Thyroid gland (tissue), 4 donors: Measurements from ENCODE around the gene KCTD2. TPM values are rescaled to one million over a fixed set of nuclear protein-coding genes. Genes with fewer than 3 reads are reported as not detected.
A peak's percentile ranks its signal among the peaks of the same experiment; 100 is the strongest.

Experiments
- DNase-seq, 2 donors: peaks; one replicate each; pipeline ENCODE4 v3.0.0-alpha.2; 2019
- H3K27ac ChIP-seq, 3 donors: fragments of 200-600 bp; sonication (generic); 1 replicate in 2 of 3; 2 replicates in 1 of 3; pipeline ENCODE4 v1.5.1; 2016 to 2019; ENCODE audit warnings: mild to moderate bottlenecking in 1 of 3, moderate library complexity in 1 of 3
- H3K27me3 ChIP-seq: fragments of 200-600 bp; sonication (generic); one replicate; pipeline ENCODE4 v1.5.1; 2019
- H3K36me3 ChIP-seq, 2 donors: fragments of 200-600 bp; sonication (generic); one replicate each; pipeline ENCODE4 v1.5.1; 2016 to 2019
- H3K4me1 ChIP-seq, 2 donors: fragments of 200-600 bp; sonication (generic); one replicate each; pipeline ENCODE4 v1.5.1; 2017 to 2019
- H3K4me3 ChIP-seq, 3 donors: fragments of 200-600 bp; sonication (generic); replicated peaks in 1 of 3; 1 replicate in 2 of 3; 2 replicates in 1 of 3; pipeline ENCODE4 v1.5.1; 2016; ENCODE audit warnings: mild to moderate bottlenecking in 1 of 3
- H3K9me3 ChIP-seq: fragments of 200-600 bp; sonication (generic); one replicate; pipeline ENCODE4 v1.5.1; 2017
- POLR2A ChIP-seq, 2 donors: fragments of 450-650 bp; IDR thresholded peaks; one replicate each; pipeline ENCODE4 v1.6.1; 2017; ENCODE audit warnings: antibody characterized with exemption in 2 of 2, mild to moderate bottlenecking in 2 of 2, moderate library complexity in 1 of 2
- WGBS, 2 donors: methylation state at CpG; one replicate each; pipeline ENCODE4 v1.1.5; 2017; 5-methylcytosine and 5-hydroxymethylcytosine counted together
- intact Hi-C: fragments of 100-400 bp; cut with DNase I; formaldehyde crosslinking; loops from one replicate; pipeline ENCODE4 v1.15.1; 2023
- total RNA-seq, 4 donors: library from RNA; depleted of rRNA; stranded (reverse); fragments of >200 nt; gene quantifications; one replicate each; pipeline ENCODE4 v1.2.3, GENCODE V29; 2016
- TF ChIP-seq, protein P1 (sequence below), 6 experiments: fragments of 200-600 bp in 3 of 6; fragments of 450-650 bp in 3 of 6; sonication (generic) in 3 of 6; IDR thresholded peaks; one replicate each; pipeline ENCODE4 v1.5.1; 2016 to 2019; ENCODE audit warnings: antibody characterized with exemption in 6 of 6, mild to moderate bottlenecking in 2 of 6, inconsistent platforms in 1 of 6, moderate library complexity in 1 of 6

Gene KCTD2
- total RNA-seq, 4 donors from 2014 or later: 33.6 to 48.6 (median 41.7) TPM

DNA sequence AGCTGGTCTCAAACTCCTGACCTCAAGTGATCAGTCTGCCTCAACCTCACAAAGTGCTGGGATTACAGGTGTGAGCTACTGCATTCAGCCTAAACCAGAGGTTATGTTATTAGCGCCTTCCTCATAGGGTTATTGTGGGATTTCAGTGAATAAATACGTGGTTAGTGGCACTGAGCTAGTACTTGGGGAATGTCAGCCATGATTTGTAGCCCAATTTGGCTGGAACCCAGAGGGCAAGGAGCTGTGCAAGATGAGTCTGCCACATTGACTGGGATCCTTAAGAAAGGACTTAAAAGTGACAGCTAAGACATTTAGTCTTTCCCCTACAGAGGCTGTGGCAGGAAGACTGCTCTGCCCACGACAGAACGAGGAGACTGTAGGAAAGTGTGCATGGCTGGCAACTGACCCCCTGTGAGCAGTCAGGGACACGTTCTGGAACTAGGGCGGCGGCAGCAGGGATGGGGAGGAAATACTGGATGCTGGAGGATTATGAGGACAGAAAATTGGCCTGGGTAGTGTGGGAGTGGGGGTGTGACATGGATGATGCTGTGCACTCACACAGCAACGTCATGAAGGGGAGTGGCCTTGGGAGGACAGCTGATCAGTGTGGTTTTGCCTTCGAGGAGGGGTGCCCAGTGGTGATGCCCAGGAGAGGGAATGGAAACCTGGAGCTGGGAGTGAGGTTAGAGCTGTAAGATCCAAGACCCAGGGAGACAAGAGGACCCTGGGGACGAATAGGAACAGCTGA is 14.9 kb upstream of the KCTD2 start:
- DNase-seq: peak; percentile 56 to 61
- Histone ChIP-seq H3K4me3 (no peak overlapping the region), H3K36me3 (no peaks in the 10 kb centered on the region), H3K9me3 (no peaks in the 10 kb centered on the region), H3K4me1 (peaks cover 10 to 41% of the 10 kb centered on the region in 2 donors), H3K27me3 (no peaks in the 10 kb centered on the region), H3K27ac (peak overlapping the region in 1 of 3 donors; percentile 30)
- 28 to 45% methylated on average over 10 of the region's 10 CpGs for WGBS, 2 donors
- no peak for TF ChIP-seq POLR2A (IDR thresholded peaks at IDR 0.05)
- TF ChIP-seq, protein P1, sequence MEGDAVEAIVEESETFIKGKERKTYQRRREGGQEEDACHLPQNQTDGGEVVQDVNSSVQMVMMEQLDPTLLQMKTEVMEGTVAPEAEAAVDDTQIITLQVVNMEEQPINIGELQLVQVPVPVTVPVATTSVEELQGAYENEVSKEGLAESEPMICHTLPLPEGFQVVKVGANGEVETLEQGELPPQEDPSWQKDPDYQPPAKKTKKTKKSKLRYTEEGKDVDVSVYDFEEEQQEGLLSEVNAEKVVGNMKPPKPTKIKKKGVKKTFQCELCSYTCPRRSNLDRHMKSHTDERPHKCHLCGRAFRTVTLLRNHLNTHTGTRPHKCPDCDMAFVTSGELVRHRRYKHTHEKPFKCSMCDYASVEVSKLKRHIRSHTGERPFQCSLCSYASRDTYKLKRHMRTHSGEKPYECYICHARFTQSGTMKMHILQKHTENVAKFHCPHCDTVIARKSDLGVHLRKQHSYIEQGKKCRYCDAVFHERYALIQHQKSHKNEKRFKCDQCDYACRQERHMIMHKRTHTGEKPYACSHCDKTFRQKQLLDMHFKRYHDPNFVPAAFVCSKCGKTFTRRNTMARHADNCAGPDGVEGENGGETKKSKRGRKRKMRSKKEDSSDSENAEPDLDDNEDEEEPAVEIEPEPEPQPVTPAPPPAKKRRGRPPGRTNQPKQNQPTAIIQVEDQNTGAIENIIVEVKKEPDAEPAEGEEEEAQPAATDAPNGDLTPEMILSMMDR (IDR thresholded peaks at IDR 0.05): no peak
- intact Hi-C loops: no loop called here

DNA sequence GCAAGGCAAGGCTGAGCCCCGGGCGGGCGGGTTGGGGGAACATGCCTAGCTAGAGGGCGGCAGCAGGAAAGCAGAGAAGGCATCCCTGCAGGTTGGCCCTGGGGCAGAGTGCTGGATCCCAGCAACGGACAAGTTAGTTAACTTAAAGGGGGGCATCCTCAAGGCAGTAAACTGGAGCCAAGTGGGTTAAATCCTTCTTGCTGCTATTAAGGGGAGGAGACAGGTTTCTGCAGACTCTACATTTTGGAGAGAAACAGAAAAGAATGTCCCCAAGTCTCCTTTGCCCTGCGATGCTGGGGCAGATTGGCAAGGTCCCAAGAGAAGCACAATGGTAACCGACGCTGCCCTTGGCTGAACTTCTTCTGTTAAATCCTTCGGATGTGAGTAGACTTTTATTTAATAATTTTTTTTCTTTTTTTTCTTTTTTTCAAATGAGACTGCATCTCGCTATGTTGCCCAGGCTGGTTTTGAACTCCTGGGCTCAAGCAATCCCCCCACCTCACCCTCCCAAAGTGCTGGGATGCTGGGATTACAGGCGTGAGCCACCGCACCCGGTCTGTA is 14.2 kb upstream of the KCTD2 start:
- DNase-seq: peak; percentile 35 to 41
- intact Hi-C loops: no loop called here

DNA sequence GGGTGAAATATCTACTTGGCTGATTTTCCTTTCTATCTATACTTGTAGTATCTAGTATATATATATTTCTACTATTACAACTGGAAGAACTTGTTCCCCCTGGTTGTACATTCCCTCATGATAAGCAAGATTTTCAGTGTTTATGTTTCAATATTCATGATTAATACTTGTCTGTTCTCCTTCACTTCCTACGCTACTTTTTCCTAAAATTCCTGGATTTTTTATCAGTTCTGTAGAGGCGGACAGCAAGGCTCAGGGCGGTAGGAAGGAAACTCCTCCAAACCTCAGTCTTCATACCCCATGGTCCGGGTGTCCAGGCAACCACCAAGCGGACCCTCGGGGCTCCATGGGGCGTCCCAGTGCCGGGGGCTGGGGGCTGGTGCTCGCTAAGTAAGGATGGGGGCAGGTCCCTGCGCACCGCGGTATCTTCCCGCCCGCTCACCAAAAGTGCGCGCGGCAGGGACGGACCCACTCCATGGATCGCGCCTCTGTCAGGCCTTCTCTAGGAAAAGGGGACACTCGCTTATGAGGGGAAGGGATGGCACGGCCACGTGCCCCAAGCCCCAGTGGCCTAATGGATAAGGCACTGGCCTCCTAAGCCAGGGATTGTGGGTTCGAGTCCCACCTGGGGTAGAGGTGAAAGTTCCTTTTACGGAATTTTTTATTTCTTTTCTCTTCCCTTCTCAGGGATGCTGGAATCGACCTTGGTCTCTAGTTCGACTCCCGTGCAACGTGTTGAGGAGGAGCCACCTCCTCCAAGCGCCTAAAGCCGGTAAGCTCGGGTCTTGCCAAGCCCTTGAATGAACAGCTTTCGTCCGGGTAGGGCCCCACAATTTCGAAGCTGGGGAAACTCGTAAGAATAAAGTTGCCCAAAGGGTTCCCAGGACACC is 13.4 kb upstream of the KCTD2 start:
- TF ChIP-seq POLR2A (IDR thresholded peaks at IDR 0.05): no peak
- TF ChIP-seq, protein P1 (IDR thresholded peaks at IDR 0.05): peak in 1 of 6 experiments; percentile 18
- Histone ChIP-seq H3K9me3 (no peaks in the 10 kb centered on the region), H3K36me3 (peaks cover 0 to 5% of the 10 kb centered on the region in 2 donors), H3K27me3 (no peaks in the 10 kb centered on the region), H3K4me1 (peaks cover 10 to 41% of the 10 kb centered on the region in 2 donors), H3K27ac (peak overlapping the region in 2 of 3 donors; percentile 92 to 97), H3K4me3 (peak overlapping the region in 1 of 3 donors; percentile 65)
- peak; percentile 92 to 93 for DNase-seq
- 2 to 3% methylated on average over 24 to 30 of the region's 36 CpGs for WGBS, 2 donors
- intact Hi-C loops: no loop called here

More for the DNA sequence above, 14.2 kb upstream of the KCTD2 start:
- H3K36me3 ChIP-seq: no peaks in the 10 kb centered on the region
- peak overlapping the region in 1 of 3 donors; percentile 92 for H3K27ac ChIP-seq
- H3K9me3 ChIP-seq: no peaks in the 10 kb centered on the region
- 10 to 13% methylated on average over 13 of the region's 13 CpGs for WGBS, 2 donors
- H3K27me3 ChIP-seq: no peaks in the 10 kb centered on the region
- peaks cover 10 to 41% of the 10 kb centered on the region in 2 donors for H3K4me1 ChIP-seq
- H3K4me3 ChIP-seq: peak overlapping the region in 1 of 3 donors; percentile 65
- no peak for TF ChIP-seq POLR2A (IDR thresholded peaks at IDR 0.05)
- TF ChIP-seq, protein P1 (IDR thresholded peaks at IDR 0.05): no peak

DNA sequence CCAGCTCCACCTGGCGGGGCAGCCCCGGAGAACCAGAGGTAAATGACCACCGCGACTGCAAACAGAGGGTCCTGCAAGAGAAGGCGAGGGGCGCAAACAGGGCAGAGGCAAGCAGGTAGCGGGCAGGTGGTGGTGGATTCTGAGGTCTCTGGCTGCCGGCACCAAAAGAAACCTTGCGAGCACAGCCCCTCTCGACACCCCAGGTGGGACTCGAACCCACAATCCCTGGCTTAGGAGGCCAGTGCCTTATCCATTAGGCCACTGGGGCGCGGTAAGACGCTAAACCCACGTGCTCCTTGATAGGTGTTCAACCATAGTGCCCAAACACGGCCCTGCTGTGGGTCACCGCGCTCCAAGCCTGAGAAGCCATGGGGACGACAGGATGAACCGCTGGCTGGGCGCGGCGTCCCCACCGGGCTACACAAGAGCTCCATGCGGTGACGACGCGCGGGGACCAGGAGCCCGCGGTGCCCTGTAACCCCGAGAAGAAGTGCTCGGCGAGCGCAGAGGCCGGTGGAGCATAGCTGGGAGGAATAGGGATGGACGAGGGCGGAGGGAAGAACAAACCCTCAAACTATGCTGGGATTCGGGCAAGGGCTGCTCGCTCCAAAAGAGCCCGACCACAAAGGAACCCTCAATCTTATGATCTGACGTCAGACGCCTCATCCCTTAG is 12.7 kb upstream of the KCTD2 start:
- WGBS, 2 donors: 1 to 2% methylated on average over 9 to 38 of the region's 43 CpGs
- peaks cover 8 to 13% of the 10 kb centered on the region in 2 donors for H3K36me3 ChIP-seq
- peak overlapping the region; percentile 14 to 65 (median 64) for H3K4me3 ChIP-seq
- H3K27ac ChIP-seq: peak overlapping the region; percentile 50 to 97 (median 92)
- H3K4me1 ChIP-seq: peaks cover 10 to 41% of the 10 kb centered on the region in 2 donors
- peak; percentile 89 to 90 for DNase-seq
- intact Hi-C loops: no loop called here
- no peaks in the 10 kb centered on the region for H3K27me3 ChIP-seq
- no peaks in the 10 kb centered on the region for H3K9me3 ChIP-seq
- TF ChIP-seq POLR2A (IDR thresholded peaks at IDR 0.05): no peak
- TF ChIP-seq, protein P1 (IDR thresholded peaks at IDR 0.05): peak in 1 of 6 experiments; percentile 24
